ENCODE data around the gene RFPL1.
"Not testable (repeated sequence)": the region's sequence is repeated elsewhere in the genome, so short reads cannot be mapped to it uniquely, and the experiment has no call there.

Gene RFPL1

GRCh38 chr22:29438283-29438682 lies at the start of gene RFPL1:
RFPL1 (plus strand) TSS chr22:29438583.
- H3K9me3 ChIP-seq (ENCODE audit: control insufficient read depth, insufficient read depth, low read length); H3K4me3 ChIP-seq (ENCODE audit: low read depth, low read length); H3K9ac ChIP-seq (ENCODE audit: low read depth, low read length); H3K27me3 ChIP-seq (ENCODE audit: control insufficient read depth, insufficient read depth, low read length); H3K36me3 ChIP-seq (ENCODE audit: control insufficient read depth, insufficient read depth, low read length); H3K4me1 ChIP-seq (ENCODE audit: control insufficient read depth, insufficient read depth, low read length): not testable (repeated sequence)

DNA sequence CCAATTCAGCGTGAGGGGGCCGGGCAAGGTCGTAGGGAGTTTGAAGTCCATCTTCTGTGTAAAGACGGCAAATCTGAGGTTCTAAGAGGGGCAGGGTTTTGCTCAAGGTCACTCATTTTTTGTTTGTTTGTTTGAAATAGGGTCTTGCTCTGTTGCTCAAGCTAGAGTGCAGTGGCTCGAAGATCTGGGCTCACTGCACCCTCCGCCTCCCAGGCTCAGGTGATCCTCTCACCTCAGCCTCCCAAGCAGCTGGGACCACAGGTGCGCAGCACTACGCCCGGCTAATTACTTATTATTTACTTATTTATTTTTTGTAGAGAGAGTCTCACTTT lies 49.7 kb upstream of the RFPL1 start:
- H3K9ac ChIP-seq (ENCODE audit: low read depth, low read length): no peak overlapping the region
- no peaks in the 10 kb centered on the region for H3K36me3 ChIP-seq (ENCODE audit: control insufficient read depth, insufficient read depth, low read length)
- H3K27me3 ChIP-seq (ENCODE audit: control insufficient read depth, insufficient read depth, low read length): no peaks in the 10 kb centered on the region
- H3K9me3 ChIP-seq (ENCODE audit: control insufficient read depth, insufficient read depth, low read length): no peaks in the 10 kb centered on the region
- peak overlapping the region; percentile 43 for H3K4me3 ChIP-seq (ENCODE audit: low read depth, low read length)
- H3K4me1 ChIP-seq (ENCODE audit: control insufficient read depth, insufficient read depth, low read length): no peaks in the 10 kb centered on the region

- H3K9me3 ChIP-seq (ENCODE audit: control insufficient read depth, insufficient read depth, low read length): no peaks in the 10 kb centered on the region
- H3K4me3 ChIP-seq (ENCODE audit: low read depth, low read length): no peak overlapping the region
- no peaks in the 10 kb centered on the region for H3K36me3 ChIP-seq (ENCODE audit: control insufficient read depth, insufficient read depth, low read length)
- H3K4me1 ChIP-seq (ENCODE audit: control insufficient read depth, insufficient read depth, low read length): no peaks in the 10 kb centered on the region
- H3K9ac ChIP-seq (ENCODE audit: low read depth, low read length): no peak overlapping the region
- no peaks in the 10 kb centered on the region for H3K27me3 ChIP-seq (ENCODE audit: control insufficient read depth, insufficient read depth, low read length)
Measured at GRCh38 chr22:29390270-29390669, 48.1 kb upstream of the RFPL1 start.

- Histone ChIP-seq H3K27me3 (ENCODE audit: control insufficient read depth, insufficient read depth, low read length) (no peaks in the 10 kb centered on the region), H3K4me1 (ENCODE audit: control insufficient read depth, insufficient read depth, low read length) (no peaks in the 10 kb centered on the region), H3K9ac (ENCODE audit: low read depth, low read length) (no peak overlapping the region), H3K4me3 (ENCODE audit: low read depth, low read length) (no peak overlapping the region), H3K9me3 (ENCODE audit: control insufficient read depth, insufficient read depth, low read length) (no peaks in the 10 kb centered on the region), H3K36me3 (ENCODE audit: control insufficient read depth, insufficient read depth, low read length) (no peaks in the 10 kb centered on the region)
Measured at GRCh38 chr22:29391546-29391945, 46.8 kb upstream of the RFPL1 start.

DNA sequence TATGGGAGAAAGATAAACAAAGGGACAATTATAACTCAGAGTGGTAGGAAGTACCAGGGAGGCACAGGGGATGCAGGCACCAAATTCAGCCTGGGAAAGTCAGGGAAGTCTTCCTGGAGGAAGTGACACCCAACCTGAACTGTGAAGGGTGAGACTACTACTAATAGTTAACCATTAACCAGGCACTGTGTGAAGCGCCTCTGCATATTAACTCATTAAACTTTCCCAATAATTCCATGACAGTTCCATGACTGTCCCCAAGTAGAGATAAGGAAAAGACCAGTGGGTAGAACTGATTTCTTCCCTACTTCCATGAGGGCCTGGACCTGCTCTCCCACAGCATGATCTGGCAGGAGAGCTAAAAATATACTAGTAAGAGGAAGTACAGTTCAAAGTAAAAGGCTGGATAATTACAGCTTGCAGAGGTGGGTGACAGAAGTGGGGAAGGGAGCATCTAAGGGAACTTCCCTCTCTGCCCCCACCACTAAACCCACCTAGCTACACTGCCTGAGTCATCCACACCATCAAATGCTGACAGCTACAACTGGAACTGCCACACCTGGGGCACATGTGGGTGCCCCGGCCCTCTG lies 45.3 kb upstream of the RFPL1 start:
- Histone ChIP-seq H3K36me3 (ENCODE audit: control insufficient read depth, insufficient read depth, low read length) (no peaks in the 10 kb centered on the region), H3K9me3 (ENCODE audit: control insufficient read depth, insufficient read depth, low read length) (no peaks in the 10 kb centered on the region), H3K4me1 (ENCODE audit: control insufficient read depth, insufficient read depth, low read length) (no peaks in the 10 kb centered on the region), H3K4me3 (ENCODE audit: low read depth, low read length) (no peak overlapping the region), H3K9ac (ENCODE audit: low read depth, low read length) (no peak overlapping the region), H3K27me3 (ENCODE audit: control insufficient read depth, insufficient read depth, low read length) (no peaks in the 10 kb centered on the region)

- no peak overlapping the region for H3K9ac ChIP-seq (ENCODE audit: low read depth, low read length)
- H3K9me3 ChIP-seq (ENCODE audit: control insufficient read depth, insufficient read depth, low read length): no peaks in the 10 kb centered on the region
- no peak overlapping the region for H3K4me3 ChIP-seq (ENCODE audit: low read depth, low read length)
- H3K27me3 ChIP-seq (ENCODE audit: control insufficient read depth, insufficient read depth, low read length): no peaks in the 10 kb centered on the region
- no peaks in the 10 kb centered on the region for H3K4me1 ChIP-seq (ENCODE audit: control insufficient read depth, insufficient read depth, low read length)
- no peaks in the 10 kb centered on the region for H3K36me3 ChIP-seq (ENCODE audit: control insufficient read depth, insufficient read depth, low read length)
Measured at GRCh38 chr22:29394931-29395581, 43.3 kb upstream of the RFPL1 start.

- Histone ChIP-seq H3K9ac (ENCODE audit: low read depth, low read length) (no peak overlapping the region), H3K27me3 (ENCODE audit: control insufficient read depth, insufficient read depth, low read length) (no peaks in the 10 kb centered on the region), H3K4me1 (ENCODE audit: control insufficient read depth, insufficient read depth, low read length) (no peaks in the 10 kb centered on the region), H3K4me3 (ENCODE audit: low read depth, low read length) (no peak overlapping the region), H3K9me3 (ENCODE audit: control insufficient read depth, insufficient read depth, low read length) (no peaks in the 10 kb centered on the region), H3K36me3 (ENCODE audit: control insufficient read depth, insufficient read depth, low read length) (no peaks in the 10 kb centered on the region)
Measured at GRCh38 chr22:29396126-29396525, 42.3 kb upstream of the RFPL1 start.

- H3K4me3 ChIP-seq (ENCODE audit: low read depth, low read length): no peak overlapping the region
- no peaks in the 10 kb centered on the region for H3K4me1 ChIP-seq (ENCODE audit: control insufficient read depth, insufficient read depth, low read length)
- H3K9me3 ChIP-seq (ENCODE audit: control insufficient read depth, insufficient read depth, low read length): no peaks in the 10 kb centered on the region
- no peak overlapping the region for H3K9ac ChIP-seq (ENCODE audit: low read depth, low read length)
- H3K36me3 ChIP-seq (ENCODE audit: control insufficient read depth, insufficient read depth, low read length): no peaks in the 10 kb centered on the region
- H3K27me3 ChIP-seq (ENCODE audit: control insufficient read depth, insufficient read depth, low read length): no peaks in the 10 kb centered on the region
Measured at GRCh38 chr22:29397791-29398190, 40.6 kb upstream of the RFPL1 start.

GRCh38 chr22:29400576-29400975 lies 37.8 kb upstream of the RFPL1 start:
- Histone ChIP-seq H3K27me3 (ENCODE audit: control insufficient read depth, insufficient read depth, low read length) (no peaks in the 10 kb centered on the region), H3K4me3 (ENCODE audit: low read depth, low read length) (no peak overlapping the region), H3K9ac (ENCODE audit: low read depth, low read length) (no peak overlapping the region), H3K9me3 (ENCODE audit: control insufficient read depth, insufficient read depth, low read length) (no peaks in the 10 kb centered on the region), H3K36me3 (ENCODE audit: control insufficient read depth, insufficient read depth, low read length) (no peaks in the 10 kb centered on the region), H3K4me1 (ENCODE audit: control insufficient read depth, insufficient read depth, low read length) (no peaks in the 10 kb centered on the region)

GRCh38 chr22:29401538-29401937 lies 36.8 kb upstream of the RFPL1 start:
- H3K9ac ChIP-seq (ENCODE audit: low read depth, low read length); H3K36me3 ChIP-seq (ENCODE audit: control insufficient read depth, insufficient read depth, low read length); H3K27me3 ChIP-seq (ENCODE audit: control insufficient read depth, insufficient read depth, low read length); H3K4me3 ChIP-seq (ENCODE audit: low read depth, low read length); H3K9me3 ChIP-seq (ENCODE audit: control insufficient read depth, insufficient read depth, low read length); H3K4me1 ChIP-seq (ENCODE audit: control insufficient read depth, insufficient read depth, low read length): not testable (repeated sequence)

GRCh38 chr22:29408940-29409339 lies 29.4 kb upstream of the RFPL1 start:
- Histone ChIP-seq H3K9ac (ENCODE audit: low read depth, low read length) (no peak overlapping the region), H3K36me3 (ENCODE audit: control insufficient read depth, insufficient read depth, low read length) (no peaks in the 10 kb centered on the region), H3K27me3 (ENCODE audit: control insufficient read depth, insufficient read depth, low read length) (no peaks in the 10 kb centered on the region), H3K4me3 (ENCODE audit: low read depth, low read length) (no peak overlapping the region), H3K9me3 (ENCODE audit: control insufficient read depth, insufficient read depth, low read length) (no peaks in the 10 kb centered on the region), H3K4me1 (ENCODE audit: control insufficient read depth, insufficient read depth, low read length) (no peaks in the 10 kb centered on the region)

GRCh38 chr22:29411569-29412211 lies 26.7 kb upstream of the RFPL1 start:
- H3K36me3 ChIP-seq (ENCODE audit: control insufficient read depth, insufficient read depth, low read length); H3K4me3 ChIP-seq (ENCODE audit: low read depth, low read length); H3K9ac ChIP-seq (ENCODE audit: low read depth, low read length); H3K4me1 ChIP-seq (ENCODE audit: control insufficient read depth, insufficient read depth, low read length); H3K9me3 ChIP-seq (ENCODE audit: control insufficient read depth, insufficient read depth, low read length); H3K27me3 ChIP-seq (ENCODE audit: control insufficient read depth, insufficient read depth, low read length): not testable (repeated sequence)

Measured in iPS-15b (cell line).